ENCODE results near the gene TRPM1.

The TRPM1 gene

GRCh38 chr15:31101262-31102038 is at the start of gene TRPM1:
TRPM1 (minus strand) TSS chr15:31101725; CDS start chr15:31081355, 20,370 bp downstream.
- no peak for DNase-seq

GRCh38 chr15:31150732-31151231 is 49.3 kb upstream of the TRPM1 start:
- peak; percentile 52 for DNase-seq

GRCh38 chr15:31149987-31150386 is 48.5 kb upstream of the TRPM1 start:
- no peak for DNase-seq

- DNase-seq = no peak
These were observed 47.6 kb upstream of the TRPM1 start for GRCh38 chr15:31149088-31149505.

- peak; percentile 91 for DNase-seq
These were observed 47.0 kb upstream of the TRPM1 start for GRCh38 chr15:31148297-31149087.

GRCh38 chr15:31147944-31148296 is 46.4 kb upstream of the TRPM1 start:
- DNase-seq = peak; percentile 48

- DNase-seq = no peak
These were observed 45.9 kb upstream of the TRPM1 start for GRCh38 chr15:31147456-31147855.

- no peak for DNase-seq
These were observed 43.9 kb upstream of the TRPM1 start for GRCh38 chr15:31145271-31145911.

- DNase-seq = no peak
These were observed 40.3 kb upstream of the TRPM1 start for GRCh38 chr15:31141792-31142191.

- DNase-seq = no peak
These were observed 35.2 kb upstream of the TRPM1 start for GRCh38 chr15:31136607-31137328.

- DNase-seq = no peak
These were observed 34.5 kb upstream of the TRPM1 start for GRCh38 chr15:31136016-31136415.

GRCh38 chr15:31135523-31135922 is 34.0 kb upstream of the TRPM1 start:
- DNase-seq = no peak

GRCh38 chr15:31133890-31134289 is 32.4 kb upstream of the TRPM1 start:
- DNase-seq = no peak

- no peak for DNase-seq
These were observed 30.4 kb upstream of the TRPM1 start for GRCh38 chr15:31131853-31132375.

GRCh38 chr15:31130576-31131237 is 29.2 kb upstream of the TRPM1 start:
- no peak for DNase-seq

GRCh38 chr15:31129769-31130303 is 28.3 kb upstream of the TRPM1 start:
- no peak for DNase-seq

- DNase-seq = no peak
These were observed 27.6 kb upstream of the TRPM1 start for GRCh38 chr15:31128919-31129768.

- no peak for DNase-seq
These were observed 27.0 kb upstream of the TRPM1 start for GRCh38 chr15:31128477-31128876.

GRCh38 chr15:31127596-31128261 is 26.2 kb upstream of the TRPM1 start:
- DNase-seq = no peak

- DNase-seq = no peak
These were observed 23.5 kb upstream of the TRPM1 start for GRCh38 chr15:31125061-31125460.

Measured in NCI-H526 treated with DMSO at 0.1 percent for 48 hours (cell line).